ENCODE data around the gene ARHGAP6.

ARHGAP6 gene

DNA sequence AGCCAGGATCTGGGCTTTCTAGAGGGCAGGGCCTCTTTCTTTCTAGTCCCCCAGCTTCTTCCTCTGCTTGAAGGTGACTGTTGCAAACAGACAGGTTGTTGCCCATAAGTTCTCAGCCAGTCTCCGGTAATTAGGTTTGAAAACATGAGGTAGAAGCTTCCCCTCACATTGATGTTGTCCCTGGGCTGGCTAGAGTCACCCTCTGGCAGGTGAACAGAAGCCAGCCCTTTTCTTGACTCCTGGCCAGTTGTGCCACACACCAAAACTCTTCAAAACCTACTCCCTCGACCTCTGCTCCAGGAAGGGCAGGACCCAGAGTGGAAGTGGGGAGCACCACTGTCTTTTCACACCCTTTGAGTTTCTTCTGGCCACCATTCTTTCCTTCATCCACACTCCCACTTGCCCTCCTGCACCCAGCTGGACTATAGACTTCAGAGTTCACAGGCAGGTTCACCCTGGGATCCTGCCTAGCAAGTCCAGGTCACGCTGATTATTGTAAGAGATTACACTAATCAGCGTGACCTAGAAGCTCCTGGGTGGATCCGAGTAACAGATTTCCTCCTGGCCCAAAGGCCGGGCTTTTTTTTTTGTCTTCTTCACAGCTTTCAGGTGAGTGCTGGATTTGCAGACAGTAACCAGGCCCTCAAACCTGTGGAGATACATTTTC, 37.4 kb upstream of the ARHGAP6 start:
- no peak for TF ChIP-seq CSRNP3 (CRISPR knock-in tag; IDR thresholded peaks at IDR 0.05)
- TF ChIP-seq TCF4 (CRISPR knock-in tag; IDR thresholded peaks at IDR 0.05; ENCODE audit: borderline replicate concordance), result no peak
- TF ChIP-seq ARNTL (CRISPR knock-in tag; IDR thresholded peaks at IDR 0.05; ENCODE audit: borderline replicate concordance, low read depth), result no peak
- TF ChIP-seq ZNF8 (CRISPR knock-in tag; IDR thresholded peaks at IDR 0.05), result no peak
- no peak for TF ChIP-seq RARB (CRISPR knock-in tag; IDR thresholded peaks at IDR 0.05)
- TF ChIP-seq ZNF70 (CRISPR knock-in tag; IDR thresholded peaks at IDR 0.05), result no peak
- TF ChIP-seq CSDC2 (CRISPR knock-in tag; IDR thresholded peaks at IDR 0.05), result no peak
- TF ChIP-seq, protein P1, sequence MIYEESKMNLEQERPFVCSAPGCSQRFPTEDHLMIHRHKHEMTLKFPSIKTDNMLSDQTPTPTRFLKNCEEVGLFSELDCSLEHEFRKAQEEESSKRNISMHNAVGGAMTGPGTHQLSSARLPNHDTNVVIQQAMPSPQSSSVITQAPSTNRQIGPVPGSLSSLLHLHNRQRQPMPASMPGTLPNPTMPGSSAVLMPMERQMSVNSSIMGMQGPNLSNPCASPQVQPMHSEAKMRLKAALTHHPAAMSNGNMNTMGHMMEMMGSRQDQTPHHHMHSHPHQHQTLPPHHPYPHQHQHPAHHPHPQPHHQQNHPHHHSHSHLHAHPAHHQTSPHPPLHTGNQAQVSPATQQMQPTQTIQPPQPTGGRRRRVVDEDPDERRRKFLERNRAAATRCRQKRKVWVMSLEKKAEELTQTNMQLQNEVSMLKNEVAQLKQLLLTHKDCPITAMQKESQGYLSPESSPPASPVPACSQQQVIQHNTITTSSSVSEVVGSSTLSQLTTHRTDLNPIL (CRISPR knock-in tag; IDR thresholded peaks at IDR 0.05; ENCODE audit: low read depth), result no peak
- no peak for TF ChIP-seq PPARA (CRISPR knock-in tag; IDR thresholded peaks at IDR 0.05; ENCODE audit: borderline replicate concordance)
- TF ChIP-seq TOX (CRISPR knock-in tag; IDR thresholded peaks at IDR 0.05; ENCODE audit: borderline replicate concordance), result no peak
- no peak for TF ChIP-seq POU6F1 (CRISPR knock-in tag; IDR thresholded peaks at IDR 0.05; ENCODE audit: borderline replicate concordance, low read depth)
- no peak for TF ChIP-seq ZNF565 (CRISPR knock-in tag; conservative IDR thresholded peaks at IDR 0.05; ENCODE audit: low read depth)
- no peak for ATAC-seq

GRCh38 chrX:11702420-11702819, 36.7 kb upstream of the ARHGAP6 start:
- no peak for TF ChIP-seq ZNF565 (CRISPR knock-in tag; conservative IDR thresholded peaks at IDR 0.05; ENCODE audit: low read depth)
- no peak for TF ChIP-seq ZC3H10 (CRISPR knock-in tag; IDR thresholded peaks at IDR 0.05)
- no peak for TF ChIP-seq CSRNP3 (CRISPR knock-in tag; IDR thresholded peaks at IDR 0.05)
- TF ChIP-seq ISL1 (CRISPR knock-in tag; IDR thresholded peaks at IDR 0.05), result no peak
- no peak for TF ChIP-seq ZFP3 (CRISPR knock-in tag; IDR thresholded peaks at IDR 0.05)
- TF ChIP-seq OSR1 (CRISPR knock-in tag; IDR thresholded peaks at IDR 0.05), result no peak
- no peak for ATAC-seq

- no peak for TF ChIP-seq CSDC2 (CRISPR knock-in tag; IDR thresholded peaks at IDR 0.05)
- no peak for TF ChIP-seq SNAI2 (CRISPR knock-in tag; IDR thresholded peaks at IDR 0.05)
- no peak for TF ChIP-seq TCF4 (CRISPR knock-in tag; IDR thresholded peaks at IDR 0.05; ENCODE audit: borderline replicate concordance)
- ATAC-seq, result no peak
Observed at GRCh38 chrX:11698702-11699101, 33.0 kb upstream of the ARHGAP6 start.

- ATAC-seq, result no peak
- no peak for TF ChIP-seq POU6F1 (CRISPR knock-in tag; IDR thresholded peaks at IDR 0.05; ENCODE audit: borderline replicate concordance, low read depth)
- no peak for TF ChIP-seq ZNF70 (CRISPR knock-in tag; IDR thresholded peaks at IDR 0.05)
- no peak for TF ChIP-seq ZNF565 (CRISPR knock-in tag; conservative IDR thresholded peaks at IDR 0.05; ENCODE audit: low read depth)
- TF ChIP-seq ZNF8 (CRISPR knock-in tag; IDR thresholded peaks at IDR 0.05), result no peak
- TF ChIP-seq ESRRG (CRISPR knock-in tag; IDR thresholded peaks at IDR 0.05), result no peak
- TF ChIP-seq, protein P2, sequence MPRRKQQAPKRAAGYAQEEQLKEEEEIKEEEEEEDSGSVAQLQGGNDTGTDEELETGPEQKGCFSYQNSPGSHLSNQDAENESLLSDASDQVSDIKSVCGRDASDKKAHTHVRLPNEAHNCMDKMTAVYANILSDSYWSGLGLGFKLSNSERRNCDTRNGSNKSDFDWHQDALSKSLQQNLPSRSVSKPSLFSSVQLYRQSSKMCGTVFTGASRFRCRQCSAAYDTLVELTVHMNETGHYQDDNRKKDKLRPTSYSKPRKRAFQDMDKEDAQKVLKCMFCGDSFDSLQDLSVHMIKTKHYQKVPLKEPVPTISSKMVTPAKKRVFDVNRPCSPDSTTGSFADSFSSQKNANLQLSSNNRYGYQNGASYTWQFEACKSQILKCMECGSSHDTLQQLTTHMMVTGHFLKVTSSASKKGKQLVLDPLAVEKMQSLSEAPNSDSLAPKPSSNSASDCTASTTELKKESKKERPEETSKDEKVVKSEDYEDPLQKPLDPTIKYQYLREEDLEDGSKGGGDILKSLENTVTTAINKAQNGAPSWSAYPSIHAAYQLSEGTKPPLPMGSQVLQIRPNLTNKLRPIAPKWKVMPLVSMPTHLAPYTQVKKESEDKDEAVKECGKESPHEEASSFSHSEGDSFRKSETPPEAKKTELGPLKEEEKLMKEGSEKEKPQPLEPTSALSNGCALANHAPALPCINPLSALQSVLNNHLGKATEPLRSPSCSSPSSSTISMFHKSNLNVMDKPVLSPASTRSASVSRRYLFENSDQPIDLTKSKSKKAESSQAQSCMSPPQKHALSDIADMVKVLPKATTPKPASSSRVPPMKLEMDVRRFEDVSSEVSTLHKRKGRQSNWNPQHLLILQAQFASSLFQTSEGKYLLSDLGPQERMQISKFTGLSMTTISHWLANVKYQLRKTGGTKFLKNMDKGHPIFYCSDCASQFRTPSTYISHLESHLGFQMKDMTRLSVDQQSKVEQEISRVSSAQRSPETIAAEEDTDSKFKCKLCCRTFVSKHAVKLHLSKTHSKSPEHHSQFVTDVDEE (CRISPR knock-in tag; IDR thresholded peaks at IDR 0.05), result no peak
- no peak for TF ChIP-seq TCF4 (CRISPR knock-in tag; IDR thresholded peaks at IDR 0.05; ENCODE audit: borderline replicate concordance)
- no peak for TF ChIP-seq GLIS3 (CRISPR knock-in tag; IDR thresholded peaks at IDR 0.05)
- TF ChIP-seq BACH2 (CRISPR knock-in tag; IDR thresholded peaks at IDR 0.05; ENCODE audit: borderline replicate concordance), result no peak
- TF ChIP-seq, protein P1 (CRISPR knock-in tag; IDR thresholded peaks at IDR 0.05; ENCODE audit: low read depth), result no peak
- no peak for TF ChIP-seq RARB (CRISPR knock-in tag; IDR thresholded peaks at IDR 0.05)
- no peak for TF ChIP-seq ZFP30 (CRISPR knock-in tag; IDR thresholded peaks at IDR 0.05)
- TF ChIP-seq ARNTL (CRISPR knock-in tag; IDR thresholded peaks at IDR 0.05; ENCODE audit: borderline replicate concordance, low read depth), result no peak
- no peak for TF ChIP-seq ZC3H10 (CRISPR knock-in tag; IDR thresholded peaks at IDR 0.05)
- no peak for TF ChIP-seq SNAI2 (CRISPR knock-in tag; IDR thresholded peaks at IDR 0.05)
Observed at GRCh38 chrX:11688201-11688600, 22.5 kb upstream of the ARHGAP6 start.
